ENCODE results near the gene CSH1.
"Not testable (repeated sequence)": the region's sequence is repeated elsewhere in the genome, so short reads cannot be mapped to it uniquely, and the experiment has no call there.

CSH1 gene

DNA sequence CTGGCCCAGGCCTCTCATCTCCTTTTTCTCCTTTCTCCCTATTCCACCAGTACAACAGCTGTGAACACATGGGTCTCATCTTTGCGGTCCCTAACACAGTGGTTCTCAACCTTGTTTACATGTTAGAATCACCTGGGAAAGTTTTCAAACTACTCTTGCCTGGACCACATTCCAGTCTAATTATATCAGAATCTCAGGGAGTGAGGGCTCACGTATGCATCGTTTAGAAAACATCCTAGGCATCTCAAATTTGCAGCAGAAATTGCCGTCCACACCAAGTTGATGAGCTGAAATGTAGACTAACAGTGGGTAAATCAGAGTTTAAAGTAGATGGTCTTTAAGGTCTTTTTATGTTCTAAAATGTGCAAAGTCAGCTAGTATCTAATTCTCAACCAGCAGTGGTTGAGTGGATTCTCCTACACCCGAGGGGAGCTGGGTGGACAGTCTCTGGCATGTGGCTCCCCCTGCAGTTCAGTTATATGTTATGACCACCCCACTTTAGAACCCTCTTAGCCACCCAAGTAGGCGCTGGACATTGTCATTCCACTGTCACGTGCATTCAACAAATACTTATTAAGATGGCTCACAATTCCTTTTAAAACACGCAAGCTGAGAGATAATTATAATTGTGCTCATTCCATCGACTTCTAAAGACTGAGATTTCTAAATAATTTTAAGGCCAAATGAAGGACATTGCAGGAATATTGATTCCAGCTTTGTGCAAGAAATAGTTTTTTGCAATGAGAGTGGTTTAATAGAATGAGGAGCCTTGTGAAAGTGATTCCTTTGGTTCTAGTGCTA, 26.7 kb downstream of the CSH1 start:
- not testable (repeated sequence) for H3K27me3 ChIP-seq (ENCODE audit: control insufficient read depth, insufficient read depth, low read length); H3K4me1 ChIP-seq; H3K9me3 ChIP-seq (ENCODE audit: control insufficient read depth, low read length); H3K4me3 ChIP-seq (ENCODE audit: low read depth, low read length); H3K9ac ChIP-seq; H2AFZ ChIP-seq; H3K4me2 ChIP-seq (ENCODE audit: low read length); H3K79me2 ChIP-seq; H3K36me3 ChIP-seq (ENCODE audit: control insufficient read depth, insufficient read depth, low read length); H3K27ac ChIP-seq

DNA sequence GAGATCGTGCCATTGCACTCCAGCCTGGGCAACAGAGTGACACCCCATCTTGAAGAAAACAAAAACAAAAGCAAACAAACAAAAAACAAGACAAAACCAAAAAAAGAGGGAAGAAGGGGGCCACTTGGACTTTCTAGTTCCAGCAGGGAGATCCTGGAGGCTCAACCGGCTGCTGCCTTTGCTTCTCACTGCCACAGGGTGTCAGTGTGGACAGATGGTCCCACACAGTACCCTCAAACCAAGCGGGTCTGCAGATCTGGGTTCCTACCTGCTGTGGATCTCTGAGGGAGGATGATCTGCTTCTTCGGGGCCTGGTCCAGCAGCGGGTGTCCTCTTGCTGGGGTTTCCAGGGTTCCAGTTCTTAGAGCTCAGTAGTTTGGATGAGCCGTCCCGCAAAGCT, 29.7 kb downstream of the CSH1 start:
- H3K4me2 ChIP-seq (ENCODE audit: low read length); H3K36me3 ChIP-seq (ENCODE audit: control insufficient read depth, insufficient read depth, low read length); H3K27ac ChIP-seq; H2AFZ ChIP-seq; H3K27me3 ChIP-seq (ENCODE audit: control insufficient read depth, insufficient read depth, low read length); H3K79me2 ChIP-seq; H3K4me3 ChIP-seq (ENCODE audit: low read depth, low read length); H3K9ac ChIP-seq; H3K4me1 ChIP-seq; H3K9me3 ChIP-seq (ENCODE audit: control insufficient read depth, low read length): not testable (repeated sequence)

DNA sequence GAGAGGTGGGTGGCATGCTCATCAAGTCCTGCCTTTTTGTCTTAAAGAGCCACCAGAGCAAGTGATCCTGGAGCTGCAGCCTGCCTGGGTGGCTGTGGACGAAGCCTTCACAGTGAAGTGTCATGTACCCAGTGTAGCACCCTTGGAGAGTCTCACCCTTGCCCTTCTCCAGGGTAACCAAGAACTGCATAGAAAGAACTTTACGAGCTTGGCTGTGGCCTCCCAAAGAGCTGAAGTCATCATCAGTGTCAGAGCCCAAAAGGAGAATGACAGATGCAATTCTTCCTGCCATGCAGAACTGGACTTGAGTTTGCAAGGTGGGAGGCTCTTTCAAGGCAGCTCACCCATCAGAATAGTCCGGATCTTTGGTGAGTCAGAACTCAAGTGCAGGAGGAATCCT, 37.1 kb downstream of the CSH1 start:
- H3K4me2 ChIP-seq (ENCODE audit: low read length) = no peak overlapping the region
- no peak overlapping the region for H3K27ac ChIP-seq
- no peaks in the 10 kb centered on the region for H3K27me3 ChIP-seq (ENCODE audit: control insufficient read depth, insufficient read depth, low read length)
- H3K79me2 ChIP-seq = no peaks in the 10 kb centered on the region
- no peak overlapping the region for H3K4me3 ChIP-seq (ENCODE audit: low read depth, low read length)
- H3K9ac ChIP-seq = no peak overlapping the region
- TF ChIP-seq, protein P1, sequence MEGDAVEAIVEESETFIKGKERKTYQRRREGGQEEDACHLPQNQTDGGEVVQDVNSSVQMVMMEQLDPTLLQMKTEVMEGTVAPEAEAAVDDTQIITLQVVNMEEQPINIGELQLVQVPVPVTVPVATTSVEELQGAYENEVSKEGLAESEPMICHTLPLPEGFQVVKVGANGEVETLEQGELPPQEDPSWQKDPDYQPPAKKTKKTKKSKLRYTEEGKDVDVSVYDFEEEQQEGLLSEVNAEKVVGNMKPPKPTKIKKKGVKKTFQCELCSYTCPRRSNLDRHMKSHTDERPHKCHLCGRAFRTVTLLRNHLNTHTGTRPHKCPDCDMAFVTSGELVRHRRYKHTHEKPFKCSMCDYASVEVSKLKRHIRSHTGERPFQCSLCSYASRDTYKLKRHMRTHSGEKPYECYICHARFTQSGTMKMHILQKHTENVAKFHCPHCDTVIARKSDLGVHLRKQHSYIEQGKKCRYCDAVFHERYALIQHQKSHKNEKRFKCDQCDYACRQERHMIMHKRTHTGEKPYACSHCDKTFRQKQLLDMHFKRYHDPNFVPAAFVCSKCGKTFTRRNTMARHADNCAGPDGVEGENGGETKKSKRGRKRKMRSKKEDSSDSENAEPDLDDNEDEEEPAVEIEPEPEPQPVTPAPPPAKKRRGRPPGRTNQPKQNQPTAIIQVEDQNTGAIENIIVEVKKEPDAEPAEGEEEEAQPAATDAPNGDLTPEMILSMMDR (IDR thresholded peaks at IDR 0.05) = no peak
- no peaks in the 10 kb centered on the region for H3K9me3 ChIP-seq (ENCODE audit: control insufficient read depth, low read length)
- H3K36me3 ChIP-seq (ENCODE audit: control insufficient read depth, insufficient read depth, low read length) = no peaks in the 10 kb centered on the region
- no peaks in the 10 kb centered on the region for H3K4me1 ChIP-seq
- no peak overlapping the region for H2AFZ ChIP-seq

DNA sequence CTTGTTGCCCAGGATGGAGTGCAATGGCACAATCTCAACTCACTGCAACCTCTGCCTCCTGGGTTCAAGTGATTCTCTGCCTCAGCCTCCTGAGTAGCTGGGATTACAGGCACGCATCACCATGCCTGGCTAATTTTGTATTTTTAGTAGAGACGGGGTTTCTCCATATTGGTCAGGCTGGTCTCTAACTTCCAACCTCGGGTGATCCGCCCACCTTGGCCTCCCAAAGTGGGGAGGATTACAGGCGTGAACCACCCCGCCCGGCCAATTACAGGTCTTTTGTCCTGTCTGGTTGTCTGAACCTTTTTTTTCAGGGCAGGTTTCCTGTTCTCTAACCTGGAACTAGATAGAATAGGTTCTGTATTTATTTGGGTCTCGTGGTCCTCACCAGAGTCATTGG, 39.9 kb downstream of the CSH1 start:
- H3K27me3 ChIP-seq (ENCODE audit: control insufficient read depth, insufficient read depth, low read length); H3K79me2 ChIP-seq; H2AFZ ChIP-seq; H3K4me1 ChIP-seq; H3K4me3 ChIP-seq (ENCODE audit: low read depth, low read length); H3K36me3 ChIP-seq (ENCODE audit: control insufficient read depth, insufficient read depth, low read length); H3K9me3 ChIP-seq (ENCODE audit: control insufficient read depth, low read length); H3K9ac ChIP-seq; H3K27ac ChIP-seq; H3K4me2 ChIP-seq (ENCODE audit: low read length): not testable (repeated sequence)

DNA sequence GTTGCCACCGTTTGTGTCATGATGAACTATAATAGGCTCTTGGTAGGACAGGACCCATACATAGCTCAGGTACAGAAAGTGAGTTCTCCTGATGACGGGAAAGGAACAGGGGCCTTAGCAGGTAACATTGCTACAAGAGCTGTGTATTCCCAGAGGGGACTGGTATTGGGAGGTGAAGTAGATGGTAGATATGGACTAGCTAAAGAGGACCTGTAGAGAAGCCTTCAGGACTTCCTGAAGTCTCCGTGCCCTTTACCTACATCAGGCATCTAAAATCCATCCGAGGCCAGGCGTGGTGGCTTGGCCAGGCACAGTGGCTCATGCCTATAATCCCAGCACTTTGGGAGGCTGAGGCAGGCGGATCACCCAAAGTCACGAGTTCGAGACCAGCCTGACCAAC, 41.2 kb downstream of the CSH1 start:
- Histone ChIP-seq H3K79me2 (no peaks in the 10 kb centered on the region), H3K4me3 (ENCODE audit: low read depth, low read length) (no peak overlapping the region), H3K9me3 (ENCODE audit: control insufficient read depth, low read length) (no peaks in the 10 kb centered on the region), H2AFZ (no peak overlapping the region), H3K4me1 (peaks cover 3% of the 10 kb centered on the region), H3K36me3 (ENCODE audit: control insufficient read depth, insufficient read depth, low read length) (no peaks in the 10 kb centered on the region), H3K27me3 (ENCODE audit: control insufficient read depth, insufficient read depth, low read length) (no peaks in the 10 kb centered on the region), H3K9ac (no peak overlapping the region), H3K27ac (no peak overlapping the region), H3K4me2 (ENCODE audit: low read length) (no peak overlapping the region)
- TF ChIP-seq, protein P1 (IDR thresholded peaks at IDR 0.05) = no peak

DNA sequence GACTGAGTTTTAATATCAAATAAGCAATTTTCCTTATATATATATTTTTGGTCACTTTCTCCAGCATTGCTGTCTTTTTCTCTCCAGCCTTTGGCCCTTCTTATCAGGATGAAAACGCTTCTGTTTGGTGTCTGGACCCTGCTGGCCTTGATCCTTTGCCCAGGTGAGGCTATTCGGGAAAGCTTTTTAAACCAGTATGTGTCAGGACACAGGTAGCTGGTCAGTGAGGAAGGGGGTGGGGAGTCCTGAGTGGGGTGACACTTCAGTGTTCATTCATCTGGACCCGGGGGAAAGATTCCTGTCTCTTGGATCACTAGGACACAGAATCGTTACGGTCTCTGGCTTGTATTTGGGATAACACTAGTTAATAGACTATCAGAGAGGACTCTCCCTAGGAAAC, 41.7 kb downstream of the CSH1 start:
- Histone ChIP-seq H3K27ac (no peak overlapping the region), H2AFZ (no peak overlapping the region), H3K4me2 (ENCODE audit: low read length) (no peak overlapping the region), H3K36me3 (ENCODE audit: control insufficient read depth, insufficient read depth, low read length) (no peaks in the 10 kb centered on the region), H3K4me3 (ENCODE audit: low read depth, low read length) (no peak overlapping the region), H3K79me2 (no peaks in the 10 kb centered on the region), H3K9ac (no peak overlapping the region), H3K27me3 (ENCODE audit: control insufficient read depth, insufficient read depth, low read length) (no peaks in the 10 kb centered on the region), H3K9me3 (ENCODE audit: control insufficient read depth, low read length) (no peaks in the 10 kb centered on the region), H3K4me1 (peaks cover 3% of the 10 kb centered on the region)
- TF ChIP-seq, protein P1 (IDR thresholded peaks at IDR 0.05) = no peak
